Activated T-helper 17 cell treated with anti-CD3 and anti-CD28 coated beads, Interleukin-2, amount 50 U/mL, for 72 hours (primary cell): ENCODE data around the gene TSC22D3. TPM values are rescaled to one million over a fixed set of nuclear protein-coding genes. Genes with fewer than 3 reads are reported as not detected.

Experiments
- ATAC-seq: fragments of 150-1000 bp; cut with Tn5 transposase; replicated peaks from 2 replicates; pipeline ENCODE4 v1.10.0; 2021; ENCODE audit warnings: mild to moderate bottlenecking, moderate library complexity
- H3K27ac Mint-ChIP-seq: one replicate; pipeline ENCODE4 v1.8.0; 2022; ENCODE audit warnings: mixed read lengths
- H3K27me3 Mint-ChIP-seq: one replicate; pipeline ENCODE4 v1.8.0; 2022; ENCODE audit warnings: mixed read lengths
- H3K36me3 Mint-ChIP-seq: one replicate; pipeline ENCODE4 v1.8.0; 2022; ENCODE audit warnings: low read depth, mild to moderate bottlenecking, mixed read lengths
- H3K4me1 Mint-ChIP-seq: one replicate; pipeline ENCODE4 v1.8.0; 2022; ENCODE audit warnings: mixed read lengths
- H3K4me3 Mint-ChIP-seq: one replicate; pipeline ENCODE4 v1.8.0; 2022; ENCODE audit warnings: mild to moderate bottlenecking, mixed read lengths
- H3K9me3 Mint-ChIP-seq: one replicate; pipeline ENCODE4 v1.8.0; 2022; ENCODE audit warnings: mixed read lengths
- total RNA-seq, 2 donors: library from RNA; stranded (reverse); gene quantifications; one replicate each; pipeline ENCODE4 v1.2.3, GENCODE V29; 2022

TSC22D3 gene
- total RNA-seq, 2 donors from 2014 or later = 49.9 to 199 TPM

- Mint-ChIP-seq H3K27me3 (no peaks in the 10 kb centered on the region), H3K27ac (peak overlapping the region; percentile 100), H3K4me1 (peaks cover 26% of the 10 kb centered on the region), H3K9me3 (no peaks in the 10 kb centered on the region), H3K4me3 (peak overlapping the region; percentile 87), H3K36me3 (peaks cover 61% of the 10 kb centered on the region)
- no peak for ATAC-seq
These were observed 61.2 kb downstream of the TSC22D3 start for GRCh38 chrX:107714206-107714891.

GRCh38 chrX:107713543-107714205 is 61.9 kb downstream of the TSC22D3 start:
- peaks cover 5% of the 10 kb centered on the region for H3K9me3 Mint-ChIP-seq

GRCh38 chrX:107713203-107713542 is 62.4 kb downstream of the TSC22D3 start:
- no peak for ATAC-seq
- Mint-ChIP-seq H3K27me3 (no peaks in the 10 kb centered on the region), H3K4me3 (peak overlapping the region; percentile 87), H3K36me3 (peaks cover 61% of the 10 kb centered on the region), H3K4me1 (peaks cover 35% of the 10 kb centered on the region), H3K9me3 (peaks cover 5% of the 10 kb centered on the region), H3K27ac (peak overlapping the region; percentile 100)

More at GRCh38 chrX:107713543-107714205, 61.9 kb downstream of the TSC22D3 start:
- peak overlapping the region; percentile 100 for H3K27ac Mint-ChIP-seq
- peaks cover 33% of the 10 kb centered on the region for H3K4me1 Mint-ChIP-seq
- H3K27me3 Mint-ChIP-seq = no peaks in the 10 kb centered on the region
- peak overlapping the region; percentile 87 for H3K4me3 Mint-ChIP-seq
- no peak for ATAC-seq
- peaks cover 61% of the 10 kb centered on the region for H3K36me3 Mint-ChIP-seq

- peak overlapping the region; percentile 87 for H3K4me3 Mint-ChIP-seq
- ATAC-seq = peak; percentile 11
- peaks cover 60% of the 10 kb centered on the region for H3K36me3 Mint-ChIP-seq
- H3K9me3 Mint-ChIP-seq = peaks cover 5% of the 10 kb centered on the region
- no peaks in the 10 kb centered on the region for H3K27me3 Mint-ChIP-seq
- peak overlapping the region; percentile 100 for H3K27ac Mint-ChIP-seq
- peaks cover 33% of the 10 kb centered on the region for H3K4me1 Mint-ChIP-seq
These were observed 63.1 kb downstream of the TSC22D3 start for GRCh38 chrX:107712231-107713202.

GRCh38 chrX:107711521-107712181 is 63.9 kb downstream of the TSC22D3 start:
- H3K4me3 Mint-ChIP-seq = peak overlapping the region; percentile 87
- ATAC-seq = no peak
- H3K36me3 Mint-ChIP-seq = peaks cover 51% of the 10 kb centered on the region

GRCh38 chrX:107710617-107711391 is 64.8 kb downstream of the TSC22D3 start:
- H3K27ac Mint-ChIP-seq = peak overlapping the region; percentile 100
- peaks cover 28% of the 10 kb centered on the region for H3K4me1 Mint-ChIP-seq
- no peaks in the 10 kb centered on the region for H3K27me3 Mint-ChIP-seq
- H3K36me3 Mint-ChIP-seq = peaks cover 45% of the 10 kb centered on the region
- peak overlapping the region; percentile 87 for H3K4me3 Mint-ChIP-seq
- ATAC-seq = peak; percentile 84
- peaks cover 5% of the 10 kb centered on the region for H3K9me3 Mint-ChIP-seq

More at GRCh38 chrX:107711521-107712181, 63.9 kb downstream of the TSC22D3 start:
- H3K4me1 Mint-ChIP-seq = peaks cover 28% of the 10 kb centered on the region
- no peaks in the 10 kb centered on the region for H3K27me3 Mint-ChIP-seq
- H3K9me3 Mint-ChIP-seq = peaks cover 5% of the 10 kb centered on the region
- peak overlapping the region; percentile 100 for H3K27ac Mint-ChIP-seq

GRCh38 chrX:107709266-107709806 is 66.3 kb downstream of the TSC22D3 start:
- ATAC-seq = no peak
- H3K9me3 Mint-ChIP-seq = peaks cover 5% of the 10 kb centered on the region

GRCh38 chrX:107708762-107709161 is 66.8 kb downstream of the TSC22D3 start:
- peaks cover 38% of the 10 kb centered on the region for H3K4me1 Mint-ChIP-seq
- peaks cover 24% of the 10 kb centered on the region for H3K36me3 Mint-ChIP-seq
- ATAC-seq = no peak
- peak overlapping the region; percentile 100 for H3K27ac Mint-ChIP-seq
- no peaks in the 10 kb centered on the region for H3K27me3 Mint-ChIP-seq
- peak overlapping the region; percentile 18 for H3K4me3 Mint-ChIP-seq
- H3K9me3 Mint-ChIP-seq = peaks cover 5% of the 10 kb centered on the region

More at GRCh38 chrX:107709266-107709806, 66.3 kb downstream of the TSC22D3 start:
- peaks cover 30% of the 10 kb centered on the region for H3K36me3 Mint-ChIP-seq
- H3K4me3 Mint-ChIP-seq = peak overlapping the region; percentile 18
- peak overlapping the region; percentile 100 for H3K27ac Mint-ChIP-seq
- H3K4me1 Mint-ChIP-seq = peaks cover 33% of the 10 kb centered on the region
- H3K27me3 Mint-ChIP-seq = no peaks in the 10 kb centered on the region

GRCh38 chrX:107707866-107708265 is 67.7 kb downstream of the TSC22D3 start:
- Mint-ChIP-seq H3K36me3 (peaks cover 15% of the 10 kb centered on the region), H3K4me3 (no peak overlapping the region), H3K27ac (peak overlapping the region; percentile 67), H3K9me3 (peaks cover 5% of the 10 kb centered on the region), H3K4me1 (peaks cover 36% of the 10 kb centered on the region), H3K27me3 (no peaks in the 10 kb centered on the region)
- ATAC-seq = no peak

GRCh38 chrX:107706309-107706708 is 69.3 kb downstream of the TSC22D3 start:
- Mint-ChIP-seq H3K9me3 (peaks cover 5% of the 10 kb centered on the region), H3K4me1 (peaks cover 29% of the 10 kb centered on the region), H3K27me3 (no peaks in the 10 kb centered on the region), H3K4me3 (no peak overlapping the region), H3K27ac (peak overlapping the region; percentile 59), H3K36me3 (peaks cover 6% of the 10 kb centered on the region)
- peak; percentile 20 for ATAC-seq

- Mint-ChIP-seq H3K27ac (no peak overlapping the region), H3K9me3 (peaks cover 5% of the 10 kb centered on the region), H3K4me3 (no peak overlapping the region), H3K27me3 (no peaks in the 10 kb centered on the region), H3K36me3 (no peaks in the 10 kb centered on the region), H3K4me1 (peaks cover 32% of the 10 kb centered on the region)
- no peak for ATAC-seq
These were observed 71.0 kb downstream of the TSC22D3 start for GRCh38 chrX:107704587-107704986.

- peaks cover 32% of the 10 kb centered on the region for H3K4me1 Mint-ChIP-seq
- no peaks in the 10 kb centered on the region for H3K36me3 Mint-ChIP-seq
- no peak overlapping the region for H3K27ac Mint-ChIP-seq
- no peak overlapping the region for H3K4me3 Mint-ChIP-seq
- no peak for ATAC-seq
- H3K9me3 Mint-ChIP-seq = peaks cover 5% of the 10 kb centered on the region
- H3K27me3 Mint-ChIP-seq = no peaks in the 10 kb centered on the region
These were observed 71.4 kb downstream of the TSC22D3 start for GRCh38 chrX:107704181-107704580.

- ATAC-seq = peak; percentile 34
- Mint-ChIP-seq H3K27me3 (no peaks in the 10 kb centered on the region), H3K27ac (peak overlapping the region; percentile 80), H3K9me3 (no peaks in the 10 kb centered on the region), H3K4me1 (peaks cover 25% of the 10 kb centered on the region), H3K36me3 (no peaks in the 10 kb centered on the region), H3K4me3 (peak overlapping the region; percentile 12)
These were observed 74.0 kb downstream of the TSC22D3 start for GRCh38 chrX:107701493-107702121.
